Pons (tissue), 1 donor: ENCODE measurements around the gene ASAP2.

Experiments
- DNase-seq: peaks from one replicate; pipeline ENCODE4 v3.0.0-alpha.2; 2016; ENCODE audit warnings: low spot score

The ASAP2 gene

DNA sequence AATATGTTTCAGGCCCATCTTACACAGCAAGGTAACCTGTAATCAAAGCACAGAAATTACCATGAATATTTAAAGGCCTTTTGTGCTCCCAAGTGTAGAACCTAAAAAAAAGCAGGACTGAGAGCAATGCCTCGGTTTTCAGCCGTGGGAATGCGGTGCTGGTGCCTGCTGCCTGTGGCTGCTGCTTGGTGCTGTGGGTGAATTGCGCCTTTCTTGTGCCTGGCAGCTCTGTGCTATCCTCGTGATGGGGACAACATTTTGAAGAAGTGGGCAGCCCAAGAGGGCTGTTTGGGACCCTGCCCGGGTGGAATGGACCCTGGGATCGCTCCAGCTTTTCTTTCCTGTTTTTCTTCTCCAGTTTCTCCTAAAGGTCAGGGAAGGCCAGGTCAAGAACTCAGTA, 91.2 kb downstream of the ASAP2 start:
- DNase-seq = peak; percentile 85

DNA sequence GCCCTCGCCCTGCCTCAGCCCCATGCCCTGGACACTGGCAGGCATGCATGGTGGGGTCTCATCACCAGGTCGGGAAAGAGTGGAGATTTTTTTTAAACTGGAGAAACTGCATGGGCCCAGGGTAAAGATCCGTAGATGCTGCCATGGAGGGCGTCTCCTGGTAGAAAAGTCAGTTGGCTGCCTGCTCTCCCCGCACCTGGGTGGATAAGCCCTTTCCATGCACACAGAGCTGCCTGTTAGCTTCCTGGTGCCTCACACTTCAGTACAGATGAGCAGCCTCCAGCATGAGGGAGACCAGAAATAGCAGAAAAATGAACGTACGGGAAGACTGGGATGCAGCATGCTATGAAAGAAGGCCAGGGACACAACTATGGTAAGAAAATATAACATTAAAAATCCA, 92.0 kb downstream of the ASAP2 start:
- DNase-seq = no peak

DNA sequence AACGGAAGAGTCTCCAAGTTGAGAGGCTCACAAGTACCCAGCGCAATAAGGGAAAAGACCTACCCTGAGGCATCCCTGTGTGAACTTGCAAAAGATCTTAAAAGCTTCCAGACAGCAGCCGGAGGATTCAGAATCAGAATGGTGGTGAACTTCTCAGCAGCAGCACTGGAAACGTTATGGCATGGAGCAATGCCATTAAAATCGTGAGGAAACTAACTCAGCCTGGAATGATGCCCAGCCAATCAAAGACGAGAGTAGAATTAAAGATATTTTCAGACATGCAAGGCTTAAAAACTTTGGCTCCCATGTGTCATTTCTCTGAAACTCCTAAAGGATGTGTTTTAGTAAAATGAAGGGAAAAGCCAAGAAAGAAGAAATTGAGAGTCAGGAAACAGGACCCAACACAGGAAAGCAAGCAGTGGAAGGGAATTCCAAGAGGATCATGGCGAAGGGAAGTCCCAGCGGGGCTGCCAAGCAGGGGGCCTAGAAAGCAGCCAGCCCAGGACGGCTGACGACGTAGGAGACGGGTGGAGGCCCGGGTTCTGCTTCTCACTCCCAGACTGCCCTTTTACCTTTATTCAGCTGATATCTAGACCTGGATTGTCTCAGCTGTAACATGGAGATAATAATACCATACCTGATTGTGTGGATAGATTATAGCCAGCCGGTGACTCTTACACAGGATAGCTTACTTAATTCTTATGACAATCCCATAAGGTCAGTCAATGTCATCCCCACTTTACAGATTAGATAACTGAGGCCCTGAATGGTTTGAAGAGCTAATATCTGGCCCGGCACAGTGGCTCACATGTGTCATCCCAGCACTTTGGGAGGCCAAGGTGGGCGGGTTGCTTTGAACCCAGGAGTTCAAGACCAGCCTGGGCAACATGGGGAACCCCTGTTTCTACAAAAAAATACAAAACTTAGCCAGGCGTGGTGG, 92.8 kb downstream of the ASAP2 start:
- no peak for DNase-seq

DNA sequence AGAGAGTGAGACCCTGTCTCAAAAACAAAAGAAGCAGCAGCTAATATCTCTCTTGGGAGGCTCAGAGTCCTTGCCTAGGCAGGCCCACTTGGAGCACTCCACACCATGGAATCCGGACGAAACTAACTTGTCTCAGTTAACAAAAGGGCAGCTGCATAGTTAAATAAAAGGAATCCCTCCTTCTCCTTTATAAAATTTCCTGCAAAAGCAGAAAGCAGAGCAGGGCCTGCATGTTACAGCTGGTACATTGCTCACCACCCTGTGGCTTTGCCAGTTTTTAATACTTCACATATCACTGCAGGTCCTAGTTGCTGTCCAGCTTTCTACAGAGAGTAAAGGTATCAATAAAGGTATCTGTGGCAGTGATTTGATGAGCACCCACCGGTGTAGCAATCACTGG, 93.6 kb downstream of the ASAP2 start:
- no peak for DNase-seq

DNA sequence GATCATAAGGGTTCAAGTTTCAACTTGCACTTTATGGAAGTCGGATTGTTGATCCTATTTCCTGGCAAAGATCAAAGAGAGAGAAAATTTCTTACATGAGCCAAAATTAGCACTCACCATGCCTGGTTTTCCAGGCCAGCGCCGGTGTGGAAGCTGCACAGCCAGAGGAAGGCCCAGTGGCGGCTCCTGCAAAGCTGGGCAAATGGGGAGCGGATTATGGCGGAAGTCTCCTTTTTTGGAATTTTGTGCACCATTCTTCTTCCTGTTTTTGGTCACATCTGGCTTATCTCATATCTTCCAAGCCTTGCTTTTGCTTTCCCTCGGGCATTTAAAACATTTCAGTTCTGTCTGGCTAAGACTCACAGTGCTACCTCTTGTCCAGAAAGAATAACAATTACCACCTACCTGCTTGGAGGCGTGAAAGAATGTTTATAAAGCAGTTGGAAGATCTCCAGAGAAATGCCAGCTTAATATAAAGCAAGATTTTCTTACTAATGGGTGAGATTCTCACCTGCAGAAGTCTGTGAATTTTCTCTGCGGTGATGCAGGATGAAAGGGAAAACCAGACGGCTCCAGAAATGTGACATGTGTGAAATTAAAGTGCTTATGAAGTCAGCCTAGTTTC, 94.3 kb downstream of the ASAP2 start:
- no peak for DNase-seq

DNA sequence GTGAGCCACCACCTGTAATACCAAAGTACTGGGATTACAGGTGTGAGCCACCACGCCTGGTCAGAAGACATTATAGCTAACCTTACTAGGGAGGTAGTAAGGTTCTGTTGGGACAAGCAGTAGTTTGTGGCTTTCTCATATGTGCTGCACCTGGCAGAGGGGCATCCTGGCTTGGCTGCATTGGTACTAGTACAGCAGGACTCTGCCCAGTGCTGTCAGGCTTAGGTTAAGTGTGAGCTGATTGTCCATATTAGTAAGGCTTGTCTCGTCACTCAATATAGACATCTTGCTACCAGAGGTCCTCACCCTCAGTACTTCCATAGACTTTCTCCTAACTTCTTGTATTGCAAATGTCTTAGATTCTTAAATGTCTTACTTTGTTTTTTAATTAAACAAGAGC, 96.1 kb downstream of the ASAP2 start:
- DNase-seq = peak; percentile 14

DNA sequence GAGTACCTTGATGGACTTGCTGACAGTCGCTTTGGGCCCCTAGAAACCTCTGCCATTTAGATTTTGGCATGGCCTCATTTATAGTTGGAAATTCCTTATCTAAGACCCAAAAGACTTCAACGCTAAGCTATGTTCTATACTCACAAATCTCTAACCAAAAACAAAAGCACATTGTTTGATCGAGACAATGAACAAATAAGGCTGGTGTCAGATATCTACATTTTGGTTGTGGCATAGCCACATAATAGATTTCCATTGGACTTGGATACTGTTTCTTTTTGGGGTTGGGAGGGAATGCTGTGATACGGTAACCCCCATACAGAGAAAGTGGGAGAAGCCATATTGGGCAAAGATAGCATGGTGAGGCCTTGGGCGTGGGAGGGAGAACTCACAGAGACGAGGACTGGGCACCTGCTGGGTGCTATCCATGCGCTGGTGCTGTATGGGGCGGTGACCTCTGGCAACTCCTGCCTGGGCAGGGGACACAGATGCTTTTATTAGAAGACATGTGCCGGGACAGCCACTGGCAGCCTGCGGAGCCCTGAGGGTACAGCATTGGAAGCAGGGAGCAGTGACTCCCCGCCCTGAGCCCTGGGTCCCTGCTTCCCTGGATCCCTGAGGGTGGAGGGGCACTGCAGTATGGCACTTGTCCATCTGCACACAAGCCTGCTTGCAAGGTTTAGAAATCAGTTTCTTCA, 97.1 kb downstream of the ASAP2 start:
- DNase-seq = peak; percentile 95

DNA sequence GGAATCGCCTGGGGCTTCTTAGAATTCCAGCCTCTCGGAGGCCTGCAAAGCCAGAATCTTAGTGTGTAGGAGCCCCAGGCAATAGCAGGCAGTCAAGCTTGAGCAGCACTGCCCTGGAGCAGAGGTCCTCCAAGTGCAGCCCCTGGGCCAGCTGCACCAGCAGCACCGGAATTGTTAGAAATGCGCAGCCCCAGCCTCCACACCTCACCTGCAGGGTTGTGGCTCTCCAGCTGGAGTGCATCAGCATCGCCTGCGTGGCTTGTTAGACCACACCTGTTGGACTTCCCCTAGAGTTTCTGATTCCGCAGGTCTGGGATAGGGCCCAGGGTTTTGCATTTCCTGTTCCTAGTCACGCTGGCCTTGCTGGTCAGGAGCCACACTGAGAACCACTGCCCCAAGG, 100.3 kb downstream of the ASAP2 start:
- no peak for DNase-seq

DNA sequence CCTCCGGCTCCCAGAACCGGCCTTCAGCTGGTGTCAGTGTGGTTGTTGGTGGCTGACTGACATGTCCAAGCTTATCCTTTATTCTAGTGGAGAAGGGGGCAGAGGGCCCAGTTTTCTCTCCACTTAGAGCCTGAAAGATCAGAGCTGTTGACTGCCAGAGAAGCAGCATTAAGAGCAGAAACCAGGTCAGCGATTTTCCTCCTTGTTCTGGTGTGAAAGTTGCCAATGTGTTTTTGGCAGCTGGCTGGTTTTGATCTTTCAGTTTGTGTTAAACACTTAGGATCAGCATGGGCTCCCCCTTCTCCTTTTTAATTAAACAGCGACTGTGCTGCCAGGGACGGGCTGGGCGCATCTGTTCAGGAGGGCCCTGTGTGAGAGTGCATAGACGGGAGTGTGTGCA, 100.9 kb downstream of the ASAP2 start:
- peak; percentile 59 for DNase-seq

DNA sequence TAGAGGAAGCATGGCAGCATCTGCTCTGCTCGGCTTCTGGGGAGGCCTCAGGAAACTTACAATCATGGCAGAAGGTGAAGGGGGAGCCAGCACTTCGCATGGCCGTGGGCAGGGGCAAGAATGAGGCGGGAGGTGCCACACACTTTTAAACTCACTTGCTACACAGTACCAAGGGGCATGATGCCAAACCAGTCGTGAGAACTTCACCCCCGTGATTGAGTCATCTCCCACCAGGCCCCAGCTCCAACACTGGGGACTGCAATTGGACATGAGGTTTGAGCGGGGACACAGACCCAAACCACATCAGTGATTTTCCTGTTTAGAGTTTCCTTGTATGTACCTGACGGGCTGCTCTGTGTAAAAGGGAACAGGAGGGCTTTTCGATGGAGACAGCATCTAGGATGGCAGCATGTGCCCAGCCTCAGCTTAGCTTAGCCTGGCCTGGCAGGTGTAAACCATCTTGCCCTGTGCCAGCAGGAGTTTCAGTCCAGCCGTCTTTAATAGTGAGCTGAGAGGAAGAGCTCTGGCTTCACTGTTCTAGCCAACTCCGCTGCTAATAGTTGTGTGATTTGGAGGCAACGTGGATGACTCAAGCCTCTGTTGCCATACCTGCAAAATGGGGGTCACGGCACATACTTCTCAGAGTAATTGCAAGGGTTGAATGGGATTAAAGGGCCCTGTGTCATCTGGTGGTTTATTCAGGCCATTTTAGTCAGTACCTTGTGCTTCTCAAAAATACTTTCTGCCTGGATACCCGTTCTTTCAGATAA, 101.8 kb downstream of the ASAP2 start:
- no peak for DNase-seq

DNA sequence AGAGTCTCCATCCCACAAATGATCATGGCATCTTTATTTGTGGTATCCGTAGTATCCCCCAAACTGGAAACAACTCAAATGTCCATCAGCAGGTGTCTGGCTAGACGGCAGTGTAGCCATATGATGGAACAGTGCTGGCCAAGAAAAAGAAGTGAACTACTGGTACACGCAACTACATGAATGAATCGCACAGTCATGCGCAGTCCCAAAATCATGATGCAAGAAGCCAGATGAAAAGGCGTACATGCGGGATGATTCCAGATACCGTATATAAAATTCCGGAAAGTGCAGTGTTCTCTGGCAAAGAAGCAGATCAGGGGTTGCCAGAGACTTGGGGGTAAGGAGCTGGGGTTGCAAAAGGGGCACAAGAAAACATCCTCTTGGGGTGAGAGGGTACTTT, 102.5 kb downstream of the ASAP2 start:
- DNase-seq = no peak

DNA sequence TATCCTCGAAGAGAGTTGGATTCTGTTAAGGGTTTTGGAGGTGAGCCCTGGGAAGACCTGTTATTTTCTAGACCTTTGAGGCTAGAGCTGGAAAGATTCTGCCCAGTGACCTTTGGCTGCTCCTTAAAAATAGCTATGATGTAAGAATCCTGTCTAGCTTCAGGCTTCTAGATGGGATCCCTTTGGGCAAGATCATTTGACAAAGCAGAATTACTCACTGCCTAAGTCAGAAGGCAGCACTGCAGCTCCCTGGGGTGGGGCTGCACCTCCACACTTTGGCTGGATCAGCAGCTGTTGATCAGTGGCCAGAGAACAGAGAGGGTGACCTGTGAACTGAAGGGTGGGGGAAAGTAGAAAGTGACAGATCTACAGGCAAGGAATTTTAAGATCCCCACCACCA, 103.8 kb downstream of the ASAP2 start:
- DNase-seq = peak; percentile 43

DNA sequence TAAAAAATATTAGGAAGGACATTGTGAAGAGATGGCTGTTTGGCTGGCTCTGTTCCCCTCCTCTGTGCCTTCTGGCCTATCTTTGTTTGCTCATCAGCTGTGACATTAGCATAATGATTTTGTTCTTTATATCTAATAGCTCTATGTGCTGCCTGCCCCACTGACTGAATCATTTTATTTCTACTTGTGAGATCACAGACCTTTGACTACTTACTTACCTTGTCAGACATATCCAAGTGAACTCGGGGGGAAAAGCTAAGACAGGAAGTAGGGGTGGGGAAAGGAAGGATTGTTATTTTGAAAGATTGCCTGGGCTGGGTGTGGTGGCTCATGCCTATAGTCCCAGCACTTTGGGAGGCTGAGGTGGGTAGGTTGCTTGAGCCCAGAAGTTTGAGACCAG, 104.2 kb downstream of the ASAP2 start:
- peak; percentile 22 for DNase-seq

DNA sequence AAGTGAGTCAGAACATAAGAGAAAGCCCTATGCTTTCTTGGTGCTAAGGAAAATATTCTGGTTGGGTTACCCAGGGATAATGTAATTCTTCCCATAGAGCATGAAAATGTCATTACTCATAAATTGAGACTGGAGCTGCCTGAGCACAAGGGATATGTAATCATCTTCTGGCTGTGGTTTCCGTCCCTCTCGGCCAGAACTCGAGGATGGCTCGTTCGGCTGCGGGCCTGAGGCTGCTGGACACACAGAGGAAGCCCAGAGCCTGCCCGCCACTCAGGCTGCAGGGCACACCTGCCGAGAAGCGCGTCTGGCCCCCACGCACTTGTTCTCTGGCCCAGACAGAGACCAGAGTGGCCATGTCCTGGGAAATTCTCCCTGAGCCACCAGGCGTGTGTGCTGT, 104.9 kb downstream of the ASAP2 start:
- peak; percentile 46 for DNase-seq

DNA sequence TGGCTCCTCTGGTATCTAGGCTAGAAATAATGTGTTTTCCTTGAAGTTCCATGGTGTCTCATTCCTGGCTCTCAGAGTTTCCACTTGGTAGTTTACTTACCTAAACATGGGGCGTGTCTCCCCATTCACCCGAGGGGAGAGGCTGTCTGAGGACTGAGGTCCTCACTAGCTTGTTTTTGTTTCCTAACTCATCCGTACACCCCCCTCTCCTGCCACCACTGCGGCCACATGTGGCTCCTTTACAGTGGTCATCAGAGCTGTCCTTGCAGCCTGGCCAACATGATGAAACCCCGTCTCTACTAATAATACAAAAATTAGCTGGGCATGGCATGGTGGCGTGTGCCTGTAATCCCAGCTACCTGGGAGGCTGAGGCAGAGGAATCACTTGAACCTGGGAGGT, 106.0 kb downstream of the ASAP2 start:
- no peak for DNase-seq

DNA sequence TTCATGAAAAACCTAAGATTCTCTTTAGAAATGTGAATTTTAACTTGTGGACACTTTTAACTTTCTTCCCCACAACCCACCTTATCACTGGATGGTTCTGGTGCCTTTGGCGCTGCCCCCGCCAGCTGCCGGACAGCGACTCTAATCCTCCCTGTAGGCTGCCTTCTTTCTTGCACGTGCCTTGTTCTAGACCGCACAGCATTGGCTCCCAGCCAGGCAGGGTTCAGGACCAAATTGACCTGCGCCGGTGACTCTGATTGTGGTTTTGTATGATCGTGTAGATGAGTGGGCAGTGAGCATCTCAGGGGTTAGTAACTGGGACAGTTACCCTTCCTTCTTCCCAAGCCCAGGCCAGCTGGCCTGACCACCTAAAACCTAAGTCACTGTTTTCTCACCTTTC, 106.8 kb downstream of the ASAP2 start:
- no peak for DNase-seq

DNA sequence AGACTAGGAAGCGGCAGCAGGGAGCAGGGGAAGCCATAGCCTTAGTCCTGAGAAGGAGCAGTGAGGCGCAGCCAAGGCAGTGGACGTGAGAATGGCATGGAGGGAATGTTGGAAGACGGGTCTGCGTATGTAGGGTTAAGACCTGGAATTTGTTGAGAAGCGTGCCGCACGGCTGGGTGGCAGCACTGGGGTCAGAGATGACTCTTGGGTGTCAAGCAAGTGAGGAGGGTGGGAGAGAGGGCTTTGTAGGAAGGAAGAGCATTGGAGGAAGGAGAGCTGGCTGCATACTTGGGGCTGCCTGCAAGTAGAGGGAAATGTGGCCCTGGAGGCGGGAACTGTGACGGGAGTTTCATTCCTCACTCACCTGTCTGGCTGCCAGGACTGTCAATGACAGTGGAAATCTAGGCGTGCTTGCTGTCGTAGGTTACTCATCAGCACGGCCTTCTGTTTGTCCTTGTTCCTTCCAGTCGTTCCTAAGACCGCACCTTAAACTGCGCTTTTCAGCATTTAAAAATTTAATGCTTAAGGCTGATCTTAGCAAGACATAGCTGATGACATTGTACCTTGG, 108.8 kb downstream of the ASAP2 start:
- no peak for DNase-seq

DNA sequence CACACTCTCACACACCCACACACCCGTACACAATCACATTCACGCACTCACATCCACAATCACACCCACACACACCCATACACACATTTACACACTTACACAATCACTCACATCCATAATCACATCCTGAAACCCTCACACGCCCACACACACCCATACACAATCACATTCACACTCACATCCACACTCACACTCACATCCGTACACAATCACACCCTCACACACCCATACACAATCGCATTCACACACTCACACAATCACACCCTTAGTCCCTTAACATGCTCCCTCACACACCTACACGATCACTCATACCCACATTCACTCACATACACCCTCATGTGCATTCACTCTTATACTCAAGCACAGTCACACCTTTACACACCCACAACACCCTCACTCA, 110.9 kb downstream of the ASAP2 start:
- DNase-seq = no peak

DNA sequence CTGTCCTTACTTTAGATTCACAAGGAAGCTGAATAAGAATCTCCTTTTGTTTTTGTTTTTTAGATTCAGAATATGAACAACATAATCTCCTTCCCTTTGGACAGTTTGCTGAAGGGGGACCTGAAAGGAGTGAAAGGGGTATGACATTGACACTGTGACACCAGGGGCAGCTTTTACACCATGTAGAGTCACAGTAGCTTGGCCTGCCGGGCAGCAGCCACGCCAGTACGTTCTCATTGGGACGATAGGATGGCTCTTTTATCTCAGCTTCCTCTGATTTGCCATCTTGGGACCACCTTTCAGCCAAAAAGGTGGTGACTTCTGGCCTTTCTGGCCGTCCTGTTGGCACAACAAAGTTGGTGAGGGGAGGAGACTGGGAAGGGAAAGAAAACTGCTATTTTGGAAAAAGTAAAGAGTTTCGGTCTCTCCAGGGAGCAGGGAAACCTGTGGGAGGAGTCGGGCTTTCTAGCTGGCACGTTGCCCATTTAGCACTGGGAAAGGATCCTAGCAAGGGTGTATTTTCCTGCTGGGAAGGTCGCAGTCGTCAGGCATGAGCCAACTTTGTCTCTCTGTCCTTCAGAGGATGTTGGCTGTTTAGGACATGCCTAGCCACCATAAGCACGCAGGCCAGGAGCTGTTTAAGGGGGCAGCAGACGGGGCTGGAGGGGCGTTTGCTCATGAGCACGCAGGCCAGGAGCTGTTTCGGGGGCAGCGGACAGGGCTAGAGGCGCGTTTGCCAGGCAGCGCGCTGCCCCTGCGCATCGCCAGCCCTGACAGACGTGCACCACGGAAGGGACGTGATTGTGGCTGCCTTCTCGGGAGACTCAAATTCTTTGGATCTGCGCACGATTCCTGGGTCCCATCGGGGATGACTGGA, 112.1 kb downstream of the ASAP2 start:
- peak; percentile 19 for DNase-seq

DNA sequence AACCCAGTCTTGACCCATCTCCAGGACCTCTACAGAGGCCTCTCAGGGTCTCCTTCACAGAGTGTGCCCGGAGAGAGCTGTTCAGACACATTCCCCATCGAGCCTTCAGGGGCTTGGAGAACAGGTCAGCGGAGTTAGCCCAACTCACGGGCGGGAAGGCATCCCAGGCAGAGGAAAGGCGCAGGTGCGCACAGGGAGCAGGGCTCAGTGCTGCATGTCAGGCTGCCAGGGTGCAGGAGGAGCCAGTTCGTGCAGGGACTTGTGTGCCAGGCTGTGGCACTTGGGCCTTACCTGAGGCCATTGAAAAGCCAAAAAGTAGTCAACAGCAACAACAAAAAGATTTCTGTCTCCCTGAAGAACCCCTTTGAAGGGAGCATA, 112.7 kb downstream of the ASAP2 start:
- DNase-seq = no peak

DNA sequence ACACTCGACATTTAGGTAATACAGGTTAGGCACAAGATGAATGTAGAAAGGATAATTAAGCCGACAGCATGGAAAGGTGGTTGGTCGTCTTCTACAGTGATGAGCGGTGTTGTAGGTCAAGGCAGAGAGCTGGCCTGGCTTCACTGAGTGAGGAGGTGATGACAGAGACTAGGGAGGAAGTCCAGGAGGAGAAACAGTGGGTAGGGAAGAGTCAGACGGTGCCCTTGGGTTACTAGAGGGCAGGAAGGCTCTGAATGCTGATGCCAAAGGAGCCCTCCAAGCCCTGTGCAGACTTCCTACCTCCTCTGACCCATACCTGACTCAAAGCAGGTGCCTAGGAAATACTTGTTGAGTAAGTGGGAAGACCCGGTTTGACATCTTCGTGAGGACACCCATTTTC, 116.0 kb downstream of the ASAP2 start:
- DNase-seq = no peak
